Measurements from ENCODE around the gene LMNTD2. TPM values are rescaled to one million over a fixed set of nuclear protein-coding genes. Genes with fewer than 3 reads are reported as not detected.

The LMNTD2 gene
- total and polyA plus RNA-seq, 2 experiments from 2014 or later: 18.4 to 21.1 TPM

DNA sequence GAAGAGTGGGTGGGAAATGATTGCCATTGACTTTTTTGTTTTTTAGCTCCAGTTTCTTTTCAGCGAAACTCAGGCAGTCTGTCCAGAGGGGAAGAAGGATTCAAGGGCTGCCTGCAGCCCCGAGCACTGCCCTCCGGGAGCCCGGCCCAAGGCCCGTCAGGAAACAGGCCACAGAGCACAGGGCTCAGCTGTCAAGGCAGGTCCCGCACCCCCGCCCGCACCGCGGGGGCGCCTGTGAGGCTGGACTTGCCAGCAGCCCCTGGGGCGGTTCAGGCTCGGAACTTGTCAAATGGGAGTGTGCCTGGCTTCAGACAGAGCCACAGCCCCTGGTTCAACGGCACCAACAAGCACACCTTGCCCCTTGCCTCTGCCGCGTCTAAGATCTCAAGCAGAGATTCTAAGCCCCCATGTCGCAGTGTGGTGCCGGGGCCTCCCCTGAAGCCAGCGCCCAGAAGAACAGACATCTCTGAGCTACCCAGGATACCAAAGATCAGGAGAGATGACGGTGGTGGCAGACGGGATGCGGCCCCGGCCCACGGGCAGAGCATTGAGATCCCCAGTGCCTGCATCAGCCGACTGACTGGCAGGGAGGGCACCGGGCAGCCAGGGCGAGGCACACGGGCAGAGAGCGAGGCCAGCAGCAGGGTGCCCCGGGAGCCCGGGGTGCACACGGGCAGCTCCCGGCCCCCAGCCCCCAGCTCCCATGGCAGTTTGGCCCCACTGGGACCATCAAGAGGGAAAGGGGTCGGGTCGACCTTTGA lies 46.7 kb upstream of the LMNTD2 start:
- H3K27ac ChIP-seq: no peak overlapping the region
- H3K4me3 ChIP-seq: no peak overlapping the region
- TF ChIP-seq, protein P1, sequence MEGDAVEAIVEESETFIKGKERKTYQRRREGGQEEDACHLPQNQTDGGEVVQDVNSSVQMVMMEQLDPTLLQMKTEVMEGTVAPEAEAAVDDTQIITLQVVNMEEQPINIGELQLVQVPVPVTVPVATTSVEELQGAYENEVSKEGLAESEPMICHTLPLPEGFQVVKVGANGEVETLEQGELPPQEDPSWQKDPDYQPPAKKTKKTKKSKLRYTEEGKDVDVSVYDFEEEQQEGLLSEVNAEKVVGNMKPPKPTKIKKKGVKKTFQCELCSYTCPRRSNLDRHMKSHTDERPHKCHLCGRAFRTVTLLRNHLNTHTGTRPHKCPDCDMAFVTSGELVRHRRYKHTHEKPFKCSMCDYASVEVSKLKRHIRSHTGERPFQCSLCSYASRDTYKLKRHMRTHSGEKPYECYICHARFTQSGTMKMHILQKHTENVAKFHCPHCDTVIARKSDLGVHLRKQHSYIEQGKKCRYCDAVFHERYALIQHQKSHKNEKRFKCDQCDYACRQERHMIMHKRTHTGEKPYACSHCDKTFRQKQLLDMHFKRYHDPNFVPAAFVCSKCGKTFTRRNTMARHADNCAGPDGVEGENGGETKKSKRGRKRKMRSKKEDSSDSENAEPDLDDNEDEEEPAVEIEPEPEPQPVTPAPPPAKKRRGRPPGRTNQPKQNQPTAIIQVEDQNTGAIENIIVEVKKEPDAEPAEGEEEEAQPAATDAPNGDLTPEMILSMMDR (IDR thresholded peaks at IDR 0.05; ENCODE audit: low read depth, low read length): no peak
- H3K36me3 ChIP-seq: peaks cover 80% of the 10 kb centered on the region
- H3K9me3 ChIP-seq (ENCODE audit: low read depth): no peaks in the 10 kb centered on the region
- peaks cover 2% of the 10 kb centered on the region for H3K4me1 ChIP-seq (ENCODE audit: low read depth)
- no peak for DNase-seq (ENCODE audit: low read depth in 1 of 2, low spot score in 1 of 2)
- H3K27me3 ChIP-seq: no peaks in the 10 kb centered on the region

GRCh38 chr11:606245-606644 lies 45.7 kb upstream of the LMNTD2 start:
- peak in 1 of 2 donors; percentile 76 for DNase-seq (ENCODE audit: low read depth in 1 of 2, low spot score in 1 of 2)
- Histone ChIP-seq H3K4me3 (no peak overlapping the region), H3K4me1 (ENCODE audit: low read depth) (no peaks in the 10 kb centered on the region), H3K9me3 (ENCODE audit: low read depth) (no peaks in the 10 kb centered on the region), H3K36me3 (peaks cover 82% of the 10 kb centered on the region), H3K27me3 (no peaks in the 10 kb centered on the region), H3K27ac (no peak overlapping the region)
- TF ChIP-seq, protein P1 (IDR thresholded peaks at IDR 0.05; ENCODE audit: low read depth, low read length): no peak

GRCh38 chr11:605286-606129 lies 45.0 kb upstream of the LMNTD2 start:
- Histone ChIP-seq H3K27me3 (no peaks in the 10 kb centered on the region), H3K27ac (no peak overlapping the region), H3K36me3 (peaks cover 74% of the 10 kb centered on the region), H3K4me1 (ENCODE audit: low read depth) (no peaks in the 10 kb centered on the region), H3K9me3 (ENCODE audit: low read depth) (no peaks in the 10 kb centered on the region), H3K4me3 (no peak overlapping the region)
- no peak for DNase-seq (ENCODE audit: low read depth in 1 of 2, low spot score in 1 of 2)
- TF ChIP-seq, protein P1 (IDR thresholded peaks at IDR 0.05; ENCODE audit: low read depth, low read length): no peak

- no peak overlapping the region for H3K4me3 ChIP-seq
- H3K4me1 ChIP-seq (ENCODE audit: low read depth): no peaks in the 10 kb centered on the region
- TF ChIP-seq, protein P1 (IDR thresholded peaks at IDR 0.05; ENCODE audit: low read depth, low read length): no peak
- H3K36me3 ChIP-seq: peaks cover 60% of the 10 kb centered on the region
- no peaks in the 10 kb centered on the region for H3K9me3 ChIP-seq (ENCODE audit: low read depth)
- DNase-seq (ENCODE audit: low read depth in 1 of 2, low spot score in 1 of 2): no peak
- H3K27ac ChIP-seq: no peak overlapping the region
- H3K27me3 ChIP-seq: no peaks in the 10 kb centered on the region
Observed at GRCh38 chr11:603154-603553, 42.6 kb upstream of the LMNTD2 start.

DNA sequence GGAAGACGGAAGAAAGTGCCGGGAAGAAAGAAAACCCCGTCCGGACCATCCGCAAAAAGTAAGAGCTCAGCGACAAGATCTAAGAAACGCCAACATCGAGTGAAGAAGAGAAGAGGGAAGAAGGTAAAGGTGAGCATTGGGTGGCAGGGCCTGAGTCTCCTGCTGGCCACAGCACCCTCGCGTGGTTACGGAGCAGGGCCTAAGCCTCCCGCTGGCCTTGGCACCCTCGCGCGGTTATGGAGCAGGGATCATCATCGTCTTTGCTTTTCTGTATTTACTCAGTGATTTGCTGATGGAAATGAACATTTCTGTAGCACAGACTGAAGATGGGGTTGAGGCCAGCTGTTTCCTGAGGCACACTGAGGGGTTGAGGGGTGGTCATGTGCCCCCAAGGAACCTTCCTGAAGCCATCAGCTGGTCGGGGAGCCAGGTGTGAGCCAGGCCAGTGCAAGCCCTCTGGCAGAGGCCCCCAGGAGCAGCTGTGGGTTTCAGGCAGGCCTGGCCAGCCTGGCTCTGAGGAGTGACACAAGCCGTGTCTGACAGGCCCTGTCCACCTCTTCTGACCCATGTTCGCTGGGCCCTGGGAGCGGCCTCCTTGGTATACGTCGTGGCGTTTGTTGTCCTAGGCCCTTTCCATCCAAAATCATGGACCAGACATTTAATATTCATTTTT lies 41.2 kb upstream of the LMNTD2 start:
- Histone ChIP-seq H3K27ac (no peak overlapping the region), H3K36me3 (peaks cover 58% of the 10 kb centered on the region), H3K4me1 (ENCODE audit: low read depth) (no peaks in the 10 kb centered on the region), H3K4me3 (no peak overlapping the region), H3K27me3 (no peaks in the 10 kb centered on the region), H3K9me3 (ENCODE audit: low read depth) (no peaks in the 10 kb centered on the region)
- TF ChIP-seq, protein P1 (IDR thresholded peaks at IDR 0.05; ENCODE audit: low read depth, low read length): no peak
- no peak for DNase-seq (ENCODE audit: low read depth in 1 of 2, low spot score in 1 of 2)

Data from cardiac muscle cell (in vitro differentiated cells and primary cell).